ENCODE data around the gene DENND1B. TPM values are rescaled to one million over a fixed set of nuclear protein-coding genes. Genes with fewer than 3 reads are reported as not detected.

Gene DENND1B
- total and polyA plus RNA-seq, 2 experiments from 2014 or later: 3.7 to 18.6 TPM

GRCh38 chr1:197811769-197812168 is 36.5 kb upstream of the DENND1B start:
- TF ChIP-seq, protein P1, sequence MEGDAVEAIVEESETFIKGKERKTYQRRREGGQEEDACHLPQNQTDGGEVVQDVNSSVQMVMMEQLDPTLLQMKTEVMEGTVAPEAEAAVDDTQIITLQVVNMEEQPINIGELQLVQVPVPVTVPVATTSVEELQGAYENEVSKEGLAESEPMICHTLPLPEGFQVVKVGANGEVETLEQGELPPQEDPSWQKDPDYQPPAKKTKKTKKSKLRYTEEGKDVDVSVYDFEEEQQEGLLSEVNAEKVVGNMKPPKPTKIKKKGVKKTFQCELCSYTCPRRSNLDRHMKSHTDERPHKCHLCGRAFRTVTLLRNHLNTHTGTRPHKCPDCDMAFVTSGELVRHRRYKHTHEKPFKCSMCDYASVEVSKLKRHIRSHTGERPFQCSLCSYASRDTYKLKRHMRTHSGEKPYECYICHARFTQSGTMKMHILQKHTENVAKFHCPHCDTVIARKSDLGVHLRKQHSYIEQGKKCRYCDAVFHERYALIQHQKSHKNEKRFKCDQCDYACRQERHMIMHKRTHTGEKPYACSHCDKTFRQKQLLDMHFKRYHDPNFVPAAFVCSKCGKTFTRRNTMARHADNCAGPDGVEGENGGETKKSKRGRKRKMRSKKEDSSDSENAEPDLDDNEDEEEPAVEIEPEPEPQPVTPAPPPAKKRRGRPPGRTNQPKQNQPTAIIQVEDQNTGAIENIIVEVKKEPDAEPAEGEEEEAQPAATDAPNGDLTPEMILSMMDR (IDR thresholded peaks at IDR 0.05; ENCODE audit: poor library complexity): no peak
- H3K4me1 ChIP-seq (ENCODE audit: insufficient read depth): no peaks in the 10 kb centered on the region
- H3K79me2 ChIP-seq: no peaks in the 10 kb centered on the region
- WGBS (ENCODE audit: low lambda C conversion rate, missing lambda C conversion rate): 82% methylated on average over 1 of the region's 1 CpG
- no peaks in the 10 kb centered on the region for H3K9me2 ChIP-seq (replicated peaks; ENCODE audit: insufficient read depth)
- no peaks in the 10 kb centered on the region for H4K20me1 ChIP-seq (ENCODE audit: insufficient read depth, poor library complexity, severe bottlenecking)
- no peaks in the 10 kb centered on the region for H3K9me3 ChIP-seq (ENCODE audit: low read depth)
- H3K4me3 ChIP-seq: no peak overlapping the region
- H3K27me3 ChIP-seq: no peaks in the 10 kb centered on the region
- H2AFZ ChIP-seq: no peak overlapping the region
- no peaks in the 10 kb centered on the region for H3K36me3 ChIP-seq (replicated peaks; ENCODE audit: insufficient read depth, low read depth)
- H3K27ac ChIP-seq: no peak overlapping the region
- no peak for DNase-seq (ENCODE audit: low spot score)
- no peak overlapping the region for H3K4me2 ChIP-seq

DNA sequence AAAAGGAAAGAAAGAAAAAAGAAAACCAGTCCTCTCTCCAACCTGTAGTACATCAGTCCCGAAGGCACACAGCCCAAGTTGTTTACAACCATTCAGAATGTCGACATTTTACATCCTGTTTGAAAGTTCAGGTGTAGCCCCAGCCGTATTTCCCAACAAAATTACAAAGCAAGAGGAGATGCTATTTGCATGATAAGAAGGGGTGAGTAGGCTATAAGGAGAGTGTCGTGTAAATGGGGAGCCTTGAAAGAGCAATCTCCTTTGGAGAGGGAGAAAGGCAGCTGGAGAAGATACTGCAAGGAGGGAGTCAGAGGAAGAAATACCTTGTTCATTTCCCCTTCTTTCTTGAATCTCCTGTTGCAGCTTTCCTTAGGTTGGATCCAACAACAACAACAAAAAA is 35.5 kb upstream of the DENND1B start:
- H3K4me2 ChIP-seq: no peak overlapping the region
- no peak for TF ChIP-seq EZH2phosphoT487 (IDR thresholded peaks at IDR 0.05; ENCODE audit: low read depth, severe bottlenecking, unreplicated experiment)
- TF ChIP-seq EZH2 (IDR thresholded peaks at IDR 0.05; ENCODE audit: borderline replicate concordance): no peak
- TF ChIP-seq, protein P1 (IDR thresholded peaks at IDR 0.05; ENCODE audit: poor library complexity): no peak
- no peaks in the 10 kb centered on the region for H3K4me1 ChIP-seq (ENCODE audit: insufficient read depth)
- no peaks in the 10 kb centered on the region for H3K9me3 ChIP-seq (ENCODE audit: low read depth)
- WGBS (ENCODE audit: low lambda C conversion rate, missing lambda C conversion rate): 70% methylated on average over 4 of the region's 4 CpGs
- no peaks in the 10 kb centered on the region for H4K20me1 ChIP-seq (ENCODE audit: insufficient read depth, poor library complexity, severe bottlenecking)
- no peak for DNase-seq (ENCODE audit: low spot score)
- H3K79me2 ChIP-seq: no peaks in the 10 kb centered on the region
- H3K36me3 ChIP-seq (replicated peaks; ENCODE audit: insufficient read depth, low read depth): no peaks in the 10 kb centered on the region
- no peaks in the 10 kb centered on the region for H3K27me3 ChIP-seq
- no peak overlapping the region for H3K27ac ChIP-seq
- no peak overlapping the region for H2AFZ ChIP-seq
- H3K9me2 ChIP-seq (replicated peaks; ENCODE audit: insufficient read depth): no peaks in the 10 kb centered on the region
- H3K4me3 ChIP-seq: no peak overlapping the region

DNA sequence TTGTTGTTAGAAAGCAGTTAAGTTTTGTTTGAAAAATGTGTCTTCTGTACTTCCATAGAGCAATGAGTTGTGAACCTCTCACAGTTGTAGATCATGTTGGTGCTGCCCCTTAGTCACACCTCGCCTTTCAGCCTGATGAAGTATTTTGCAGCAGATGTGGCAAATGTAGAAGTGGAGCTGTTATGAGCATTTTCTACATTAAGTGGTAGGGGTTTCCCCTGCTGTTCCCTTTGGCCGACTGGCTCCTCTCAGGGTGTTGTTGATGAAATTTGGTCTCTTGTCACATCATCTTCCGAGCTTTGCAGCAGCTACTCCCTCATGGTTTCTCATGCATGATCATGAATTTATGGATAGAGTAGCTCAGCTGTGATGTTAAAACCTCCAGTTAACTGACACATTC is 33.6 kb upstream of the DENND1B start:
- H3K4me1 ChIP-seq (ENCODE audit: insufficient read depth): no peaks in the 10 kb centered on the region
- no peak overlapping the region for H3K4me2 ChIP-seq
- no peaks in the 10 kb centered on the region for H3K9me3 ChIP-seq (ENCODE audit: low read depth)
- H4K20me1 ChIP-seq (ENCODE audit: insufficient read depth, poor library complexity, severe bottlenecking): no peaks in the 10 kb centered on the region
- H3K36me3 ChIP-seq (replicated peaks; ENCODE audit: insufficient read depth, low read depth): no peaks in the 10 kb centered on the region
- H3K79me2 ChIP-seq: no peaks in the 10 kb centered on the region
- H3K4me3 ChIP-seq: no peak overlapping the region
- H3K27me3 ChIP-seq: no peaks in the 10 kb centered on the region
- no peak for DNase-seq (ENCODE audit: low spot score)
- H3K27ac ChIP-seq: no peak overlapping the region
- no peak overlapping the region for H2AFZ ChIP-seq
- WGBS (ENCODE audit: low lambda C conversion rate, missing lambda C conversion rate): 77% methylated on average over 3 of the region's 3 CpGs
- no peaks in the 10 kb centered on the region for H3K9me2 ChIP-seq (replicated peaks; ENCODE audit: insufficient read depth)
- TF ChIP-seq EZH2phosphoT487 (IDR thresholded peaks at IDR 0.05; ENCODE audit: low read depth, severe bottlenecking, unreplicated experiment) (no peak), EZH2 (IDR thresholded peaks at IDR 0.05; ENCODE audit: borderline replicate concordance) (no peak)
- TF ChIP-seq, protein P1 (IDR thresholded peaks at IDR 0.05; ENCODE audit: poor library complexity): no peak
